Measurements from ENCODE around the gene GPBP1. TPM values are rescaled to one million over a fixed set of nuclear protein-coding genes. Genes with fewer than 3 reads are reported as not detected.

The GPBP1 gene
- total and polyA plus RNA-seq, 2 experiments from 2014 or later = 105 to 109 TPM

GRCh38 chr5:57231607-57232006 is 57.7 kb downstream of the GPBP1 start:
- peaks cover 68% of the 10 kb centered on the region for H3K36me3 Mint-ChIP-seq (ENCODE audit: low read depth)
- no peak overlapping the region for H3K27ac ChIP-seq (ENCODE audit: low read depth)
- 0 out of 2 replicates have a peak, but pooled peaks cover 12% of the 10 kb centered on the region for H4K20me1 ChIP-seq (replicated peaks; ENCODE audit: insufficient read depth)
- peaks cover 85% of the 10 kb centered on the region for H3K79me2 ChIP-seq (replicated peaks; ENCODE audit: insufficient read depth)
- peaks cover 21% of the 10 kb centered on the region for H3K9me3 Mint-ChIP-seq
- DNase-seq (ENCODE audit: low spot score) (no peak), ATAC-seq (no peak)
- H3K4me3 ChIP-seq = no peak overlapping the region
- H3K27me3 ChIP-seq (ENCODE audit: insufficient read depth) = no peaks in the 10 kb centered on the region
- H3K27ac Mint-ChIP-seq = no peak overlapping the region
- peaks cover 9% of the 10 kb centered on the region for H3K4me1 ChIP-seq (ENCODE audit: insufficient read depth)
- H3K27me3 Mint-ChIP-seq (ENCODE audit: insufficient read depth, low read depth, poor library complexity) = peaks cover 3% of the 10 kb centered on the region
- no peaks in the 10 kb centered on the region for H3K9me2 ChIP-seq (ENCODE audit: insufficient read depth)
- peaks cover 18% of the 10 kb centered on the region; the same call in 1 of the 2 replicates for H3K36me3 ChIP-seq (ENCODE audit: insufficient read depth)
- H3K4me1 Mint-ChIP-seq = peaks cover 15% of the 10 kb centered on the region
- no peak overlapping the region for H3K4me3 Mint-ChIP-seq
- no peak overlapping the region for H3K4me2 ChIP-seq
- TF ChIP-seq EZH2phosphoT487 (IDR thresholded peaks at IDR 0.05; ENCODE audit: unreplicated experiment) (no peak), ZNF114 (CRISPR knock-in tag; IDR thresholded peaks at IDR 0.05) (no peak), CTCF (conservative IDR thresholded peaks at IDR 0.05; ENCODE audit: low read depth in 2 of 2) (no peak), POLR2AphosphoS5 (IDR thresholded peaks at IDR 0.05; ENCODE audit: low read depth) (no peak), NANOG (IDR thresholded peaks at IDR 0.05; ENCODE audit: borderline replicate concordance) (no peak), ZNF462 (CRISPR knock-in tag; IDR thresholded peaks at IDR 0.05) (no peak), STAT1 (IDR thresholded peaks at IDR 0.05; ENCODE audit: unreplicated experiment) (no peak), ZNF331 (CRISPR knock-in tag; IDR thresholded peaks at IDR 0.05; ENCODE audit: low read depth) (no peak)
- H2AFZ ChIP-seq = no peak overlapping the region
- H3F3A ChIP-seq (replicated peaks; ENCODE audit: low read depth) = no peaks in the 10 kb centered on the region

Data from GM23338 (cell line).